HG03439 (cell line): ENCODE measurements around the gene PHRF1.

Experiments used
- ATAC-seq: cut with Tn5 transposase; IDR thresholded peaks from one replicate; pipeline ENCODE4 v1.9.1; 2021; ENCODE audit warnings: mild to moderate bottlenecking, moderate library complexity; ENCODE audit not compliant: unreplicated experiment

The PHRF1 gene

GRCh38 chr11:575996-576768, at the start of gene PHRF1:
Gene PHRF1, plus strand, starts transcription at chr11:576470. Its CDS starts 5,043 bp downstream, at chr11:581513.
- ATAC-seq, result peak; percentile 79

- no peak for ATAC-seq
Observed at GRCh38 chr11:528166-528814, 48.0 kb upstream of the PHRF1 start.

- no peak for ATAC-seq
Observed at GRCh38 chr11:528815-529727, 47.2 kb upstream of the PHRF1 start.

GRCh38 chr11:529728-530411, 46.4 kb upstream of the PHRF1 start:
- no peak for ATAC-seq

- no peak for ATAC-seq
Observed at GRCh38 chr11:530960-531831, 45.1 kb upstream of the PHRF1 start.

GRCh38 chr11:531919-532526, 44.2 kb upstream of the PHRF1 start:
- ATAC-seq, result no peak

- ATAC-seq, result no peak
Observed at GRCh38 chr11:532527-532985, 43.7 kb upstream of the PHRF1 start.

- ATAC-seq, result no peak
Observed at GRCh38 chr11:532986-533585, 43.2 kb upstream of the PHRF1 start.

- ATAC-seq, result no peak
Observed at GRCh38 chr11:533586-534395, 42.5 kb upstream of the PHRF1 start.

- ATAC-seq, result no peak
Observed at GRCh38 chr11:534396-535209, 41.7 kb upstream of the PHRF1 start.

GRCh38 chr11:535210-535518, 41.1 kb upstream of the PHRF1 start:
- no peak for ATAC-seq

- peak; percentile 67 for ATAC-seq
Observed at GRCh38 chr11:535519-536454, 40.5 kb upstream of the PHRF1 start, which contains the start of gene HRAS. Gene HRAS, minus strand, starts transcription at chr11:535576.

GRCh38 chr11:536841-537621, 39.2 kb upstream of the PHRF1 start, which contains the start of gene LRRC56:
Gene LRRC56, plus strand, starts transcription at chr11:537527. Its CDS starts 3,158 bp downstream, at chr11:540685.
- peak; percentile 46 for ATAC-seq

GRCh38 chr11:537622-538430, 38.4 kb upstream of the PHRF1 start:
- ATAC-seq, result no peak
